Measurements from ENCODE around the gene STK25.
A peak's percentile ranks its signal among the peaks of the same experiment; 100 is the strongest.

The STK25 gene

DNA sequence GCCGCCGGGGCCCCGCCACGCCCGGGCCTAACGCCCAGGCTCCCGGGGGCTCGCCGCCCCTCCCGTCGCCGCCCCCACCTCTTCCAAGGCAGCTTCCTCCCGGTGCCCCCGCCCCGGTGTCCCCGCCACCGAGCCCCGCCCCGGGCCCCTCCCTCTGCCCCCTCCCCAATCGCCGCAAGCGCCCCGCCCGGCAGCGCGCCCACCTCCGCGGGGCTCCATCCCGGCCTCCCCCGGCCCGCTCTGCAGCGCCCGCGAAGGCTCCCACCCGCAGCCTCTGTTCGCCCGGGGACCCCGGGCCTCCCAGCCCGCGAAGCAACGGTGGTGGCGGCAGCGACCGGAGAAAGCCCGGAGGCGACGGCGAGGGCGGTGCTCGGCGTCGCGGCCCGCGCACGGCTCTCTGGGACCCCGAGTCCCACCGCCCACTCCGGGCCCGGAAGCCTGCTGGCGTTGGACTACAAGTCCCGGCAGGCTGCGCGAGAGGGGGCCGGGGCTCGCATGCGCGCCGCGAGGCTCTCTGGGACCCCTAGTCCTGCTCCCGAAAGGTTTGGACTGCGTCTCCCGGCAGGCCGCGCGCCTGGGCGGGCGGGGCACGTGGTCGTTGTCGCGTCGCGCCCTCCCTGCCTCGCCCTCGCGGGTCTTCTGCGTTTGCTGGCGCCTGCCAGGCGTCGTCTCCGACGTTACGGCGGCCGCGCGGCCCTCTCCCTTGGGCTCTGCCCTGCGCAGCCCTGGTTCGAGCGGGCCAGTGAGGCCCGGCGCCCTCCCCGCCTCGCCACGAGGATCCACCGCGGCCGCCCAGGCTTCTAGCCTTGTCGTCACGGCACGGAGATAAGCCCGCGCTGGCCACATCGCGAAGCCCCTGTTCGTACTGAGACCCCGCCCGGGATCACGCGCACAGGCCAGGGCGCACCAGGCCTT lies at the start of gene STK25:
STK25 (minus strand) TSS at position 345 of the 915 bp plus-strand sequence. CDS start 549 bp downstream, outside the sequence.
- peak within 1 kb of the TSS; percentile 90 for H3K4me3 ChIP-seq (ENCODE audit: low read depth, low read length)
- no peaks in the 10 kb centered on the region for H3K27me3 ChIP-seq (ENCODE audit: insufficient read depth, low read depth, severe bottlenecking)
- peak; percentile 99 for DNase-seq
- peak within 1 kb of the TSS; percentile 99 for H3K27ac ChIP-seq
- no peak for TF ChIP-seq CTCF (IDR thresholded peaks at IDR 0.05; ENCODE audit: low read depth, low read length)
- H3K36me3 ChIP-seq: peaks cover 27% of the 10 kb centered on the region
- H3K9me3 ChIP-seq (ENCODE audit: severe bottlenecking): peaks cover 4% of the 10 kb centered on the region

GRCh38 chr2:241556746-241557145 lies 48.4 kb upstream of the STK25 start:
- Histone ChIP-seq H3K9me3 (ENCODE audit: severe bottlenecking) (peaks cover 6% of the 10 kb centered on the region), H3K4me3 (ENCODE audit: low read depth, low read length) (no peak overlapping the region), H3K36me3 (peaks cover 3% of the 10 kb centered on the region; the same call in 1 of the 2 replicates), H3K27ac (no peak overlapping the region), H3K27me3 (ENCODE audit: insufficient read depth, low read depth, severe bottlenecking) (no peaks in the 10 kb centered on the region)
- no peak for TF ChIP-seq CTCF (IDR thresholded peaks at IDR 0.05; ENCODE audit: low read depth, low read length)
- no peak for DNase-seq

GRCh38 chr2:241555711-241556110 lies 47.3 kb upstream of the STK25 start:
- no peak for TF ChIP-seq CTCF (IDR thresholded peaks at IDR 0.05; ENCODE audit: low read depth, low read length)
- no peak overlapping the region for H3K4me3 ChIP-seq (ENCODE audit: low read depth, low read length)

GRCh38 chr2:241554610-241555322 lies 46.4 kb upstream of the STK25 start:
- Histone ChIP-seq H3K4me3 (ENCODE audit: low read depth, low read length) (no peak overlapping the region), H3K9me3 (ENCODE audit: severe bottlenecking) (peaks cover 6% of the 10 kb centered on the region), H3K27me3 (ENCODE audit: insufficient read depth, low read depth, severe bottlenecking) (no peaks in the 10 kb centered on the region), H3K36me3 (no peaks in the 10 kb centered on the region), H3K27ac (no peak overlapping the region)
- no peak for DNase-seq
- no peak for TF ChIP-seq CTCF (IDR thresholded peaks at IDR 0.05; ENCODE audit: low read depth, low read length)

More at GRCh38 chr2:241555711-241556110, 47.3 kb upstream of the STK25 start:
- peaks cover 6% of the 10 kb centered on the region for H3K9me3 ChIP-seq (ENCODE audit: severe bottlenecking)
- peaks cover 3% of the 10 kb centered on the region; the same call in 1 of the 2 replicates for H3K36me3 ChIP-seq
- no peak for DNase-seq
- H3K27ac ChIP-seq: no peak overlapping the region
- H3K27me3 ChIP-seq (ENCODE audit: insufficient read depth, low read depth, severe bottlenecking): no peaks in the 10 kb centered on the region

DNA sequence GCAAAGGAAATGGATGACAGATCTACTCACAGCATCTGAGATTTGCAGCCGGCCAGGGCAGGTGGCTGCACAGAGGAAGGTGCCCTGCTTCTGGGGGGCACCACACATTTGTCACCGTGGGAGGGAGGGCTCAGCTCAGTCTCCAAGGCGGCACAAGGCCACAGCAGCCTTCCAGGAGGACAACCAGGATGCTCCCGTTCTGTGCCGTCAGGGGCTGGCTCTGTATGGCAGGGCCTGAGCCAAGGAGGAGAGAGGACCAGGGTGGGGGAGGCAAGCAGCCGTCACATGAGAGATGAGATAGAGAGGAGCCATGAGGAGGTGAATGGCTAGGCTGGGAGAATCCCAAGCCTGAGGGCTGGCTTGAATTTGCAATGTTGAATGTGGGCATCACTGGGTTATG lies 45.6 kb upstream of the STK25 start:
- H3K27me3 ChIP-seq (ENCODE audit: insufficient read depth, low read depth, severe bottlenecking): no peaks in the 10 kb centered on the region
- no peak for TF ChIP-seq CTCF (IDR thresholded peaks at IDR 0.05; ENCODE audit: low read depth, low read length)
- H3K4me3 ChIP-seq (ENCODE audit: low read depth, low read length): no peak overlapping the region
- no peak for DNase-seq
- H3K36me3 ChIP-seq: no peaks in the 10 kb centered on the region
- H3K27ac ChIP-seq: no peak overlapping the region
- peaks cover 6% of the 10 kb centered on the region for H3K9me3 ChIP-seq (ENCODE audit: severe bottlenecking)
